ENCODE results near the gene CDIP1.

- TF ChIP-seq EZH2 (IDR thresholded peaks at IDR 0.05; ENCODE audit: low read depth, unreplicated experiment) (no peak), CTCF (conservative IDR thresholded peaks at IDR 0.05; ENCODE audit: low read depth in 2 of 2) (no peak), POLR2AphosphoS5 (IDR thresholded peaks at IDR 0.05; ENCODE audit: low read depth) (no peak), JUNB (IDR thresholded peaks at IDR 0.05; ENCODE audit: unreplicated experiment) (no peak), REST (IDR thresholded peaks at IDR 0.05; ENCODE audit: unreplicated experiment) (no peak), STAT1 (IDR thresholded peaks at IDR 0.05; ENCODE audit: unreplicated experiment) (no peak), ETS1 (IDR thresholded peaks at IDR 0.05) (no peak)
Measured at GRCh38 chr16:4488499-4488967, 50.0 kb downstream of the CDIP1 start.
